Heart left ventricle (tissue), 16 donors: ENCODE measurements around the gene CNDP1. TPM values are rescaled to one million over a fixed set of nuclear protein-coding genes. Genes with fewer than 3 reads are reported as not detected.

Experiments used
- ATAC-seq, 4 donors: fragments of 200-7000 bp; cut with Tn5 transposase; one replicate each; pipeline ENCODE4 v1.9.1; 2020 to 2022; ENCODE audit warnings: moderate library complexity in 4 of 4, mild to moderate bottlenecking in 3 of 4, moderate number of reproducible peaks in 1 of 4
- DNase-seq, 5 donors: peaks; one replicate each; pipeline ENCODE4 v3.0.0-alpha.2; 2020
- H3K27ac ChIP-seq, 12 donors: fragments of 200-600 bp; sonication (generic) in 4 of 12; one replicate each; pipeline versions ENCODE4 v1.5.0 to v1.8.0; 2016 to 2022; ENCODE audit warnings: mild to moderate bottlenecking in 2 of 12
- H3K27me3 ChIP-seq, 9 donors: fragments of 200-600 bp; sonication (generic) in 2 of 9; one replicate each; pipeline versions ENCODE4 v1.5.1 to v1.8.0; 2016 to 2022; ENCODE audit warnings: mild to moderate bottlenecking in 3 of 9
- H3K36me3 ChIP-seq, 9 donors: fragments of 200-600 bp; sonication (generic) in 2 of 9; one replicate each; pipeline versions ENCODE4 v1.5.0 to v1.8.0; 2018 to 2022; ENCODE audit warnings: mild to moderate bottlenecking in 2 of 9
- H3K4me1 ChIP-seq, 12 donors: fragments of 200-600 bp; sonication (generic) in 4 of 12; one replicate each; pipeline versions ENCODE4 v1.5.0 to v1.8.0; 2016 to 2022; ENCODE audit warnings: mild to moderate bottlenecking in 3 of 12
- H3K4me3 ChIP-seq, 12 donors: fragments of 200-600 bp; sonication (generic) in 4 of 12; one replicate each; pipeline versions ENCODE4 v1.5.0 to v1.8.0; 2017 to 2022; ENCODE audit warnings: mild to moderate bottlenecking in 9 of 12, moderate library complexity in 4 of 12
- H3K9me3 ChIP-seq, 12 donors: fragments of 200-600 bp; sonication (generic) in 4 of 12; one replicate each; pipeline versions ENCODE4 v1.5.0 to v1.8.0; 2016 to 2022; ENCODE audit warnings: mild to moderate bottlenecking in 1 of 12
- POLR2A ChIP-seq, 2 donors: fragments of 450-650 bp; IDR thresholded peaks; one replicate each; pipeline ENCODE4 v1.6.1; 2017; ENCODE audit warnings: antibody characterized with exemption in 2 of 2, mild to moderate bottlenecking in 2 of 2, moderate library complexity in 2 of 2
- WGBS, 4 donors: extraction: QIAGEN DNeasy Blood & Tissue Kit in 2 of 4; methylation state at CpG; one replicate each; pipeline versions ENCODE4 v1.1.5 to v1.1.7; 2013 to 2018; 5-methylcytosine and 5-hydroxymethylcytosine counted together
- intact Hi-C, 10 donors: fragments of 100-400 bp; cut with DNase I; formaldehyde crosslinking; loops; one replicate each; pipeline versions ENCODE4 v1.11.1 to v1.14.2; 2022
- polyA plus RNA-seq, 2 donors: library from polyadenylated mRNA; stranded (reverse); fragments of 200-250 nt; gene quantifications; one replicate each; pipeline ENCODE4 v1.2.3, GENCODE V29; 2013
- total RNA-seq, 9 donors: library from RNA; depleted of rRNA in 2 of 9; stranded (reverse); fragments of >200 nt in 2 of 9; fragmentation: NEBNext Ultra II Directional in 3 of 9; extraction: Animal tissue kit (Norgen Biotek cat#: 25700) in 3 of 9; gene quantifications; one replicate each; pipeline versions ENCODE4 v1.1.0 to v1.2.4, GENCODE V29; 2016 to 2023
- TF ChIP-seq, protein P1 (sequence below), 12 donors: fragments of 200-600 bp; sonication (generic) in 4 of 12; IDR thresholded peaks; one replicate each; pipeline versions ENCODE4 v1.5.0 to v1.8.0; 2018 to 2022; ENCODE audit warnings: antibody characterized with exemption in 12 of 12, mild to moderate bottlenecking in 5 of 12
- donor health status: ischemic (EF 13 %, LVEDD 7.1; RV severe dilation, severe dysfunction).
- donor health status: healthy with polysubstance abuse.
- donor health status: DM: no; HTN: yes; CAD: no.
- donor health status: DM: no; HTN: no; CAD: no.
- donor health status: ischemic (EF 25% LVEDD 6.9; RV normal size, moderate dysfunction).
- donor health status: ischemic (EF 25% LVEDD 5.7; RV mildly dilated, moderate dysfunction).
- donor health status: healthy.
- donor health status: DM: yes; HTN: yes; CAD: no.
- donor health status: ischemic (EF 35%, LVEDD 5.7; RV mildly dilated, moderate dysfunction).
- donor health status: nonischemic (EF 11% LVEDD 7.7; RV severe dilation, severe dysfunction).
- donor health status: DM: yes; HTN: yes; CAD: no.
- donor health status: PGD.
- donor health status: ischemic (EF 29% LVEDD 5.4; RV normal size, mild dysfunction).
- donor health status: nonischemic (EF 23%, LVEDD 6.1; RV moderate dilation, normal function).

CNDP1 gene
- total and polyA plus RNA-seq, 11 donors: 0.03 TPM; not detected in 10

DNA sequence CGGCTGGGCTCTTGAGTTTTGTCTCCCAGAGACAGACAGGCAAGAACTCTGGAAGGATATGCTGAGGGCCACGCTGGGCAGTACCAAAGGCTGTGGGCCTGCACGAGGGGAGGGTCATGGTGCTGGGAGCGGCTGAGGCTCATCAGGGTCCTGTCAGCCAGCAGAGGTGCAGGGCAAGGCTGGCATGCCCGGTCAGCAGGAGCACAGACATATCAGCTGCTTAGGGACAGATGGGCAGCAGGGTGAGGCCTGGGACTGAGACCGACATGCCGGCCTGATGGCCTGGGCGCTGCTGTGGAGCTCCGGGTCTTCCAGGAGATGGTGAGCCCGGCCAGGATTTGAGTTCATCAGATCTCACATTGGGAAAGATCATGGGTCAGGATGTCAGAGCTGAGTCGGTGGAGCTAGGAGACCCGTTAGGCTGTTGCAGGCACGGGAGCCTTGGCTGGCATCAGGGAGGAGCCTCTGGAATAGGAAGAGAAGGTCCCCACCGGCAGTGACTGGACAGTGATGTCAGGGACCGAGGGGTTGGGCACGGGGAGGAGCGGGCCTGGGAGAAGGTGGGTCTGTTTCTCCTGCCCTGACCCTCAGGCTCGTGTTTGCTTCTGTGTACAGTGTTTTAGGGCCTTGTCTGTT lies 19.3 kb upstream of the CNDP1 start:
- H3K27ac ChIP-seq: no peak overlapping the region
- peaks cover 0 to 3% (median 0%) of the 10 kb centered on the region in 12 donors for H3K4me1 ChIP-seq
- no peak for ATAC-seq
- H3K36me3 ChIP-seq: peaks cover 3 to 100% (median 94%) of the 10 kb centered on the region in 9 donors
- DNase-seq: no peak
- H3K27me3 ChIP-seq: no peaks in the 10 kb centered on the region
- no peaks in the 10 kb centered on the region for H3K9me3 ChIP-seq
- intact Hi-C loops: no loop called here
- TF ChIP-seq, protein P1, sequence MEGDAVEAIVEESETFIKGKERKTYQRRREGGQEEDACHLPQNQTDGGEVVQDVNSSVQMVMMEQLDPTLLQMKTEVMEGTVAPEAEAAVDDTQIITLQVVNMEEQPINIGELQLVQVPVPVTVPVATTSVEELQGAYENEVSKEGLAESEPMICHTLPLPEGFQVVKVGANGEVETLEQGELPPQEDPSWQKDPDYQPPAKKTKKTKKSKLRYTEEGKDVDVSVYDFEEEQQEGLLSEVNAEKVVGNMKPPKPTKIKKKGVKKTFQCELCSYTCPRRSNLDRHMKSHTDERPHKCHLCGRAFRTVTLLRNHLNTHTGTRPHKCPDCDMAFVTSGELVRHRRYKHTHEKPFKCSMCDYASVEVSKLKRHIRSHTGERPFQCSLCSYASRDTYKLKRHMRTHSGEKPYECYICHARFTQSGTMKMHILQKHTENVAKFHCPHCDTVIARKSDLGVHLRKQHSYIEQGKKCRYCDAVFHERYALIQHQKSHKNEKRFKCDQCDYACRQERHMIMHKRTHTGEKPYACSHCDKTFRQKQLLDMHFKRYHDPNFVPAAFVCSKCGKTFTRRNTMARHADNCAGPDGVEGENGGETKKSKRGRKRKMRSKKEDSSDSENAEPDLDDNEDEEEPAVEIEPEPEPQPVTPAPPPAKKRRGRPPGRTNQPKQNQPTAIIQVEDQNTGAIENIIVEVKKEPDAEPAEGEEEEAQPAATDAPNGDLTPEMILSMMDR (IDR thresholded peaks at IDR 0.05): no peak
- TF ChIP-seq POLR2A (IDR thresholded peaks at IDR 0.05): no peak
- WGBS, 4 donors: 87 to 93% (median 93%) methylated on average over 18 of the region's 18 CpGs
- no peak overlapping the region for H3K4me3 ChIP-seq

DNA sequence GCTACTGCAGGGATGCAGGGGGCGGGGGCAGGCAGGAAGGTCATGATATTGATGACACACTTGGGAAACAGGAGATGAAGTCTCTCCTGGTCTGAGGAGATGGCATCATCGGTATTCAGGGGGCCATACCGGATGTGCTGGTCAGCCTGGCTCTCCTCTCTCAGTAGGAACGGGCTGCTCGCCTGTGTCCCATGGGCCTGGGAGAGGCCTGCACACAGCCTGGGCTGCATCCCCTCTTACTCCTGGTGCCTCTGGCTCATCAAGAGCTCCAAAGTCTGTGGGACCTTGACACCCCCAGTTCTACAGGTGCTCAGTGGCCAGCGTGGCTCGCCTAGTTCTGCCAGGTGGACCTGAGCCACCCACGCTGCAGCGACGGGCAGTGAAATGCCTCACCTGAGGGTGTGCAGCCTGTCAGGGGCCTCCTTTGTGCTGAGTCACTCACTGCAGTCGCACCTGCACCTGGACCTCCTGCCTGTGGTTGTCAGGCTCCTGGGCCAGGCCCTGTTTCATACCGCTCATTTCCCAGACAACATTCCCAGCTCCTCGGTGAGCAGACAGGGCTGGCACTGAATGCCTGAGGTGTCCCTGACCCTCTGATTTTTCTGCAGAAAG lies 18.6 kb upstream of the CNDP1 start:
- peaks cover 0 to 3% (median 0%) of the 10 kb centered on the region in 12 donors for H3K4me1 ChIP-seq
- 91 to 97% (median 94%) methylated on average over 8 to 13 of the region's 13 CpGs for WGBS, 4 donors
- DNase-seq (no peak), ATAC-seq (no peak)
- no peak overlapping the region for H3K27ac ChIP-seq
- intact Hi-C loops: no loop called here
- no peak overlapping the region for H3K4me3 ChIP-seq
- H3K9me3 ChIP-seq: no peaks in the 10 kb centered on the region
- peaks cover 3 to 100% (median 94%) of the 10 kb centered on the region in 9 donors for H3K36me3 ChIP-seq
- H3K27me3 ChIP-seq: no peaks in the 10 kb centered on the region
- TF ChIP-seq, protein P1 (IDR thresholded peaks at IDR 0.05): no peak
- TF ChIP-seq POLR2A (IDR thresholded peaks at IDR 0.05): no peak

DNA sequence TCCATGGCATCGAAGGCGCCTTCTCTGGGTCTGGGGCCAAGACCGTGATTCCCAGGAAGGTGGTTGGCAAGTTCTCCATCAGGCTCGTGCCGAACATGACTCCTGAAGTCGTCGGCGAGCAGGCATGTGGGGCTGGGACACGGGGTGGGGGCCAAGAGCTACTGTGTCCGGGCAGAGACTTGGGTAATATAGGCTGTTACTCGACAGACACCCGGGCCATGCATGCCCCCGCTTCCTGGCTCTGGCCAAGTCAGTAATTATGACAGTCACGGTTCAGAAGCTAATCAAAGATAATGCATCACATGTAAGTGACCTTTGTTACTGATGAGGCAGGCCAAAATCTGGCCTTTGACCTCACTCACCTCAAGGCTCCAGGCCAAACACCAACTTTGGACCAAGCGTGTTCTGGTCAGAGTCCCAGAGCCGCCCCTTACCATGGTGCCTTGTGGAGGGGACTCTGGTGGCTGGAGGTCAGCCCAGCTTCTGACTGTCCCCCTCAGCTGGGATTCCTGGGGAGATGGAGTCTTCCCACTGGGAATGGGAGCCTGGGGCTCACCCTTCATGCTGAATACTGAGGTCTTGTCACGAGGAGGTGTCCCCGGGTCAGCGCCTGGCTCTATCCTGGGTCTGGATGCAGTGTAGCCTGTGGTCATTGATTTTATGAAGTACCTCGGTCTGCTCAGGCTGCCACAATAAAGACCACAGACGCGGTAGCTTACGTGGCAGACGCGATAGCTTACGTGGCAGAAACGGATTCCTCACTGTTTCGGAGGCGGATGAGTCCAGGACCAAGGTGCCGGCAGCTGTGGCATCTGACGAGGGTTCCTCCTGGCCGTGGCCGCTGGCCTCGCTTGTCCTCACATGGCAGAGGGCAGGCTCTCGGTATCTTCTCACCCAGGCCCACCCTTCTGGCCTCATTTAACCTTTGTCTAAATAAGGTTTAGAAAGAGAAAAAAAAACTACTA lies 17.7 kb upstream of the CNDP1 start:
- intact Hi-C loops: no loop called here
- ATAC-seq: no peak

More for the DNA sequence above, 17.7 kb upstream of the CNDP1 start:
- Histone ChIP-seq H3K27ac (no peak overlapping the region), H3K9me3 (no peaks in the 10 kb centered on the region), H3K4me1 (peaks cover 0 to 3% (median 0%) of the 10 kb centered on the region in 12 donors), H3K27me3 (no peaks in the 10 kb centered on the region), H3K4me3 (no peak overlapping the region), H3K36me3 (peaks cover 3 to 100% (median 91%) of the 10 kb centered on the region in 9 donors)
- 93 to 96% (median 95%) methylated on average over 29 to 35 of the region's 35 CpGs for WGBS, 4 donors
- DNase-seq: no peak
- TF ChIP-seq, protein P1 (IDR thresholded peaks at IDR 0.05): no peak
- TF ChIP-seq POLR2A (IDR thresholded peaks at IDR 0.05): no peak
